ENCODE results near the gene RHOH. TPM values are rescaled to one million over a fixed set of nuclear protein-coding genes. Genes with fewer than 3 reads are reported as not detected.
"Not testable (repeated sequence)": the region's sequence is repeated elsewhere in the genome, so short reads cannot be mapped to it uniquely, and the experiment has no call there.

RHOH gene
- total RNA-seq, 2 donors from 2014 or later, result 81.2 to 82.9 TPM

DNA sequence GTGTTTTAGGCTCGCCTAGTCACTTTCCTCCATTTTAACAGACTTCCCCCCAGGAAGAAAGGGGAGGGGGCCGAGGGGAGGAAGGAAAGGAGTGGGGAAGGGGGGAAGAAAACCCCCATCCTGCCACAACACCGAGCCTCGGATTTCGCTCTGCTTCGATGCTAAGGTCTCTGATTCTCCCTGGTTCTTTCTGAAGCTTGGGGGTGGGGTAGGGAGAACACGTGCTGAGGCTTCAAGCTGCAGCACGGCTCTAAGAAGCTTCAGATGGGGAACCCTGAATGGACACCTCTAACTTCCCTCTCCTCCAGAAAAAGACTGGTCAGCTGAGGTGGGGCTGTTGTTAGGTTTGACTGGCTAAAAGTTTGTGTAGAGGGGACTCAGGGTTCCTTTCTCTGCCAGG, 61.8 kb downstream of the RHOH start:
- no peak for ATAC-seq
- DNase-seq (ENCODE audit: low spot score in 2 of 2), result no peak
- Mint-ChIP-seq H3K9me3 (peaks cover 0 to 5% of the 10 kb centered on the region in 2 donors), H3K27ac (peak overlapping the region; percentile 60 to 83), H3K36me3 (peaks cover 0 to 9% of the 10 kb centered on the region in 2 donors)

- no peak overlapping the region for H3K27ac Mint-ChIP-seq
- ATAC-seq (peak in 1 of 2 donors; percentile 29), DNase-seq (ENCODE audit: low spot score in 2 of 2) (no peak)
- peaks cover 0 to 5% of the 10 kb centered on the region in 2 donors for H3K9me3 Mint-ChIP-seq
- peaks cover 0 to 14% of the 10 kb centered on the region in 2 donors for H3K36me3 Mint-ChIP-seq
These were observed 64.6 kb downstream of the RHOH start for GRCh38 chr4:40261231-40262076.

DNA sequence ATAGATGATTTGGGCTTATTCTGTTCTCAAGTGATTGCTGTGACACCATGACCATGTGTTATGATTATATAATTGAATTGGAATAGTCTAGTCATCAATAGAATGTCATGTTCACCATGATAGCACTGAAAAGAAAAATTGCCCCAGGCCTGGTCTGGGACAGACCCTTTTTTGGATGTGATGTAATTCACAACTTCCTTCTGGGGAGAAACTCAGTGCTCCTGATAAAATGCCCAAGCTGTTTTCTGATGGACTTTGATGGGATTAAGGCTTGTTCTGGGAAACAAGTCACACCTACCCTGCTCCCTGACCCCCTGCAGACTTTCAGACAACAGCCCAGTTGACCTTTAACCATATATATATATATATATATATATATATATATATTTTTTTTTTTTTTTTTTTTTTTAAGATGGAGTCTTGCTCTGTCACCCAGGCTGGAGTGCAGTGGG, 65.3 kb downstream of the RHOH start:
- DNase-seq (ENCODE audit: low spot score in 2 of 2) (no peak), ATAC-seq (peak in 1 of 2 donors; percentile 27)
- Mint-ChIP-seq H3K36me3 (peaks cover 0 to 18% of the 10 kb centered on the region in 2 donors), H3K27ac (no peak overlapping the region), H3K9me3 (peaks cover 0 to 5% of the 10 kb centered on the region in 2 donors)

DNA sequence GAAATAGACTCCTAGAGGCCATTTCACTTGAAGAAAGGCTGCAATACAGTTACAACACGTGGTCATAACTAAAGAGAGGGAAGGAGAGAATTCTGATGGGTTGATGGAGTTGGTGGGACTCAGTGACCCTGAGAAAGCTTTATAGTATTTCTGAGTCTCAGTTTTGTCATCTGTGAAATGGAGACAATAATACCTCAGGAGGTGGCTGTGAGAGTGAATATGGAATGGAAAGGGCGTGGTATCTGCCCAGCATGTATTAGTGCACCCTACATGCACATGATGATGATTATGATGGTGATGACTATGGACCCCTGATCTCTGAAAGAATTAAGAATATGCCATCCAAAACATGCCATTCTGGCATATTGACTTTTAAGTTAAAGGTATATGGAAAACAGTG, 66.0 kb downstream of the RHOH start:
- Mint-ChIP-seq H3K9me3 (peaks cover 0 to 5% of the 10 kb centered on the region in 2 donors), H3K27ac (no peak overlapping the region), H3K36me3 (peaks cover 0 to 23% of the 10 kb centered on the region in 2 donors)
- no peak for ATAC-seq
- DNase-seq (ENCODE audit: low spot score in 2 of 2), result no peak

- DNase-seq (ENCODE audit: low spot score in 2 of 2) (no peak), ATAC-seq (no peak)
- Mint-ChIP-seq H3K27ac (peak overlapping the region; percentile 89), H3K9me3 (peaks cover 2 to 5% of the 10 kb centered on the region in 2 donors), H3K36me3 (peaks cover 0 to 15% of the 10 kb centered on the region in 2 donors)
These were observed 67.7 kb downstream of the RHOH start for GRCh38 chr4:40264497-40264896.

- Mint-ChIP-seq H3K27ac (peak overlapping the region; percentile 89), H3K9me3 (peaks cover 4 to 5% of the 10 kb centered on the region in 2 donors), H3K36me3 (peaks cover 0 to 15% of the 10 kb centered on the region in 2 donors)
- DNase-seq (ENCODE audit: low spot score in 2 of 2) (peak in 1 of 2 donors; percentile 68), ATAC-seq (peak; percentile 60 to 66)
These were observed 68.4 kb downstream of the RHOH start for GRCh38 chr4:40264995-40265909.

GRCh38 chr4:40265910-40266274, 69.1 kb downstream of the RHOH start:
- peaks cover 4 to 5% of the 10 kb centered on the region in 2 donors for H3K9me3 Mint-ChIP-seq
- DNase-seq (ENCODE audit: low spot score in 2 of 2) (no peak), ATAC-seq (no peak)
- H3K27ac Mint-ChIP-seq, result peak overlapping the region; percentile 31 to 89
- peaks cover 0 to 15% of the 10 kb centered on the region in 2 donors for H3K36me3 Mint-ChIP-seq

- no peak for DNase-seq (ENCODE audit: low spot score in 2 of 2)
- peaks cover 0 to 4% of the 10 kb centered on the region in 2 donors for H3K9me3 Mint-ChIP-seq
- peaks cover 0 to 9% of the 10 kb centered on the region in 2 donors for H3K36me3 Mint-ChIP-seq
- ATAC-seq, result no peak
- H3K27ac Mint-ChIP-seq, result no peak overlapping the region
These were observed 72.3 kb downstream of the RHOH start for GRCh38 chr4:40269133-40269532.

GRCh38 chr4:40270609-40271008, 73.8 kb downstream of the RHOH start:
- peaks cover 0 to 9% of the 10 kb centered on the region in 2 donors for H3K36me3 Mint-ChIP-seq
- no peak for DNase-seq (ENCODE audit: low spot score in 2 of 2)
- peaks cover 0 to 4% of the 10 kb centered on the region in 2 donors for H3K9me3 Mint-ChIP-seq
- no peak overlapping the region for H3K27ac Mint-ChIP-seq
- ATAC-seq, result no peak

- Mint-ChIP-seq H3K27ac (no peak overlapping the region), H3K36me3 (no peaks in the 10 kb centered on the region), H3K9me3 (no peaks in the 10 kb centered on the region)
- ATAC-seq (no peak), DNase-seq (ENCODE audit: low spot score in 2 of 2) (no peak)
These were observed 78.4 kb downstream of the RHOH start for GRCh38 chr4:40275065-40275730.

DNA sequence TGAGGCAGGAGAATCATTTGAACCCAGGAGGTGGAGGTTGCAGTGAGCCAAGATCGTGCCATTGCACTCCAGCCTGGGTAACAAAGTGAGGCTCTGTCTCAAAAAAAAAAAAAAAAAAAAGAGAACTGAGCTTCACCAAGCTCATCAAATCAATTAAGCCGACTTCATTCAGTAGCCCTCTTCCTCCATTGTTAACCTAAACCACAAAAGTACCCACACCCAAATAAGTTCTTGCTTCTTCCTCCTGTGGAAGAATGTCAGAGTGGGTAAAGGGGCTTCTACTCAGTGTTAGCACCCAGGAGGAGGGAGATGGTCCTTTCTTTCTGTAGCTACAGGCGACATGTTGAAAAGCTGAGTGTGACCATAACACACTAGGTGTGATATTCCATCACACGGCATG, 79.7 kb downstream of the RHOH start:
- peaks cover 0 to 8% of the 10 kb centered on the region in 2 donors for H3K9me3 Mint-ChIP-seq
- H3K27ac Mint-ChIP-seq, result no peak overlapping the region
- H3K36me3 Mint-ChIP-seq, result peaks cover 0 to 9% of the 10 kb centered on the region in 2 donors
- no peak for ATAC-seq
- no peak for DNase-seq (ENCODE audit: low spot score in 2 of 2)

DNA sequence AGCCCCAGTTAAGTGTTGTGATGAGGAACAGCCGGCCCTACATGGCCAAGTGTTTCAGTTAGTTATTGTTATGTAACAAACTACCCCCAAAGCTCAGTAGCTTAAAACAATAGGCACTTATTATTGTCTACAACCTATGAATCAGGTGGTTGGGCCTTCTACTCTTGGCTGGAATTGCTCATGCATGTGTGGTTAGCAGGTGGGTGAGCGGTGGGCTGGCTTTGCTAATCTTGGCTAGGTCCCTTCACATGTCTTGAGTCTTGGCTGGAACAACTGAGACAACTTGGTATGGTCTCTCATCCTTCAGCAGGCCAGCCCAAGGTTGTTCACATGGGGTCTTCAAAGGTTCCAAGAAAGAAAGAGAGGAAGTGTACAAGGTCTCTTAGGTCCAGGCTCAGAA, 83.8 kb downstream of the RHOH start:
- ATAC-seq (peak; percentile 16 to 28), DNase-seq (ENCODE audit: low spot score in 2 of 2) (no peak)
- H3K9me3 Mint-ChIP-seq, result peaks cover 8 to 25% of the 10 kb centered on the region in 2 donors
- peaks cover 13 to 40% of the 10 kb centered on the region in 2 donors for H3K36me3 Mint-ChIP-seq
- H3K27ac Mint-ChIP-seq, result peak overlapping the region; percentile 29 to 44

DNA sequence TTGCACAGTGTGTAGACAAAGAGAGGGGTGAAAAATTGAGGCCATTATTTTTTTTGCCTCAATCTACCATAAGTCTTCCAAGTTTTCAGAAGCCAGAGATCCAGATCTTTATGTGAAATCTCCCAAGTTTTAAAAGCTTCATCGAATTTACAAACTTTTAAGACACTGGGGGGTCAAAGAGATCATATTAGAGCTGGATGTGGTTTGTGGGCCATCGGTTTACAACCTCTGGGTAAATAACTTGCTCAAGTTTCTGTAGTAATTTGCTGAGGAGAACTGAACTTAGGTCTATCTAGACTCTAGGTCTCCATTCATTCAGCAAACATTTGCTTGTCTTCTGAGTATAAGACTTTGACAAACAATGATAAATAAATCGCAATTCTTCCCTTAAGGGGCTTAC, 84.3 kb downstream of the RHOH start:
- Mint-ChIP-seq H3K27ac (peak overlapping the region in 1 of 2 donors; percentile 97), H3K9me3 (peaks cover 8 to 25% of the 10 kb centered on the region in 2 donors), H3K36me3 (peaks cover 13 to 45% of the 10 kb centered on the region in 2 donors)
- DNase-seq (ENCODE audit: low spot score in 2 of 2), result no peak
- no peak for ATAC-seq

DNA sequence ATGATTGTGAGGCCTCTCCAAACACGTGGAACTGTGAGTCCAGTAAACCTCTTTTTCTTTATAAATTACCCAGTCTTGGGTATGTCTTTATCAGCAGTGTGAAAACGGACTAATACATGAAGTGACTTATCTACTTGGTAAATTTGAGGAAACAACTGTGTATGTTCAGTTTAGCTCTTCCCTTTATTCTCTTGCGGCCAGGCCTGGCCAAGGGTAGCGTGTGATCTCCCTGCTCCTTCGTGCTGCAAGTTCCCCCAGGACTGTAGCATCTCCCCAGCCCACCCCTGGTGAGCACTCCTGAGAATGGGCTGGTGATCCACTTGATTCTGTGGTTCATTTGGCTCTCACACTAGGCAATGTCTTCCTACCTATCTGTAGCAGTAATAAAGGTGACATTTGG, 85.1 kb downstream of the RHOH start:
- Mint-ChIP-seq H3K36me3 (peaks cover 13 to 47% of the 10 kb centered on the region in 2 donors), H3K27ac (peak overlapping the region in 1 of 2 donors; percentile 97), H3K9me3 (peaks cover 8 to 25% of the 10 kb centered on the region in 2 donors)
- ATAC-seq (no peak), DNase-seq (ENCODE audit: low spot score in 2 of 2) (no peak)

DNA sequence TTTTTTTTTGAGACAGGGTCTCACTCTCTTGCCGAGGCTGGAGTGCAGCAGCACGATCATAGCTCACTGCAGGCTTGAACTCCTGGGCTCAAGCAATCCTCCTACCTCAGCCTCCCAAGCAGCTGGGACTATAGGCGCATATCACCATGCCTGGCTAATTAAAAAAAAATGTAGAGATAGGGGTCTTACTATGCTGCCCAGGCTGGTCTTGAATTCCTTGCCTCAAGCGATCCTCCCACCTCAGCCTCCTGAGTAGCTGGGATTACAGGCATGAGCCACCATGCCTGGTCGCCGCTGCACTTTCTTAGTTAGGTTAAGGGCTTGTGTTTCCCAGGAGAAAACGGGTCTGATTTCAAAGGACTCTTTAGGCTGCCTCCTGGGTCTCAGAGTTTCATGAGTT, 86.0 kb downstream of the RHOH start:
- H3K9me3 Mint-ChIP-seq, result peaks cover 8 to 25% of the 10 kb centered on the region in 2 donors
- peaks cover 13 to 50% of the 10 kb centered on the region in 2 donors for H3K36me3 Mint-ChIP-seq
- peak overlapping the region; percentile 94 to 97 for H3K27ac Mint-ChIP-seq
- ATAC-seq; DNase-seq (ENCODE audit: low spot score in 2 of 2): not testable (repeated sequence)

- no peak for DNase-seq (ENCODE audit: low spot score in 2 of 2)
- peaks cover 8 to 25% of the 10 kb centered on the region in 2 donors for H3K9me3 Mint-ChIP-seq
These were observed 86.6 kb downstream of the RHOH start for GRCh38 chr4:40283413-40283812.

More at GRCh38 chr4:40283413-40283812, 86.6 kb downstream of the RHOH start:
- H3K27ac Mint-ChIP-seq, result peak overlapping the region; percentile 94 to 97
- peak; percentile 64 to 70 for ATAC-seq
- peaks cover 13 to 52% of the 10 kb centered on the region in 2 donors for H3K36me3 Mint-ChIP-seq

Data from activated naive CD4-positive, alpha-beta T cell treated with anti-CD3 and anti-CD28 coated beads, Interleukin-2, amount 50 U/mL, for 72 hours (primary cell).